GM12873 (cell line): Measurements from ENCODE around the gene TJP3.

Source experiments
- TF ChIP-seq, protein P1 (sequence below): IDR thresholded peaks from 2 replicates; pipeline ENCODE4 v1.5.1; 2012; ENCODE audit warnings: low read depth, mild to moderate bottlenecking, moderate library complexity, low read length, control low read depth; ENCODE audit not compliant: insufficient read depth; ENCODE audit errors: missing control alignments

Gene TJP3

DNA sequence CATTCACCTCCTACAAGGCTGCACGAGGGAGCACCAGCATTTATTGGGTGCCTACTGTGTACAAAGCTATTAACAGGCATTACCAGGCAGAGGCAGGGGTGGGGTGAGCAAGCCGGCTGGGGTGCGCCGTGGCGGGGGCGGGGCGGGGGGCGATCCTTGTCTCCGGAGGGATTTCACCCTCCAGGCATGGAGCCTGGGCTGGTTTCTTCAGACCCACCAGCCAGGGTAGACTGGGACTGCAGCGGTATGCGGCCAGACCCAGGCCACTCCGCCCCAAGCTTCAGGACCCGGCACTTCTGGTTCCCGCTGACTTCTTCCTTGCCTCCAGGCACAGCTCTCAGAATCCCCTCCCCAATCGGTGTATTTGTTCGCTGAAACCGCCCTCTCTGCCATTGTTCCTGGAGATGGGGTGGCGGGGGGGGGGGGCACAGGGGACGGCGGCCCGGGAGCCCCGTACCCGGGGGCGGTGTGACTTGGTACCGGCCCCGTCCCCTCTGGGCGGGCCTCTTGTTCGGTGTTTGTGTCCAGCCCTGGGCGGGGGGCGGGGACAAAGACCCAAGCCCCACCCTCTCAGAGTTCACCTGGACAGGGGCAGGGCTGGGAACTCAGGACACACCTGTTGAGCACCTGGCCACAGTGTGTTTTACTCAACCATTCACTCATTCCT is 14.4 kb downstream of the TJP3 start:
- TF ChIP-seq, protein P1, sequence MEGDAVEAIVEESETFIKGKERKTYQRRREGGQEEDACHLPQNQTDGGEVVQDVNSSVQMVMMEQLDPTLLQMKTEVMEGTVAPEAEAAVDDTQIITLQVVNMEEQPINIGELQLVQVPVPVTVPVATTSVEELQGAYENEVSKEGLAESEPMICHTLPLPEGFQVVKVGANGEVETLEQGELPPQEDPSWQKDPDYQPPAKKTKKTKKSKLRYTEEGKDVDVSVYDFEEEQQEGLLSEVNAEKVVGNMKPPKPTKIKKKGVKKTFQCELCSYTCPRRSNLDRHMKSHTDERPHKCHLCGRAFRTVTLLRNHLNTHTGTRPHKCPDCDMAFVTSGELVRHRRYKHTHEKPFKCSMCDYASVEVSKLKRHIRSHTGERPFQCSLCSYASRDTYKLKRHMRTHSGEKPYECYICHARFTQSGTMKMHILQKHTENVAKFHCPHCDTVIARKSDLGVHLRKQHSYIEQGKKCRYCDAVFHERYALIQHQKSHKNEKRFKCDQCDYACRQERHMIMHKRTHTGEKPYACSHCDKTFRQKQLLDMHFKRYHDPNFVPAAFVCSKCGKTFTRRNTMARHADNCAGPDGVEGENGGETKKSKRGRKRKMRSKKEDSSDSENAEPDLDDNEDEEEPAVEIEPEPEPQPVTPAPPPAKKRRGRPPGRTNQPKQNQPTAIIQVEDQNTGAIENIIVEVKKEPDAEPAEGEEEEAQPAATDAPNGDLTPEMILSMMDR: no peak

DNA sequence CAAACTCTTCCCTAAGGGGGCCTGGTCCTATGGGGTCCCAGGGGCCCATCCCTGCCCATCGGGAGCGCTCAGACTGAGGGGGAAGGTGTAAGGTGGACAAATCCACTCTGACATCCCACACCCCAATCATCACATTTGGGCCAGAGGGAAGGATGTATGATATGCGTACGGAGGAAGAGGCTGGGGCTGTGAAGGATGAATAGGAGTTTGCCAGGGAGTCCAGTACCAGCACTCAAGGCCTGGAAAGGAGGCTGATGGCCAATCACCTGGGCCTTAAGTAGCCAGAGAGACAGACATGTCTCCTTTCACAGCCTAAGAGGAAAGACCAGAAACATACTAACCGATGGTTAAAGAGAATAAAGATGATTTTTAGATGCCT is 14.9 kb downstream of the TJP3 start:
- TF ChIP-seq, protein P1: no peak

DNA sequence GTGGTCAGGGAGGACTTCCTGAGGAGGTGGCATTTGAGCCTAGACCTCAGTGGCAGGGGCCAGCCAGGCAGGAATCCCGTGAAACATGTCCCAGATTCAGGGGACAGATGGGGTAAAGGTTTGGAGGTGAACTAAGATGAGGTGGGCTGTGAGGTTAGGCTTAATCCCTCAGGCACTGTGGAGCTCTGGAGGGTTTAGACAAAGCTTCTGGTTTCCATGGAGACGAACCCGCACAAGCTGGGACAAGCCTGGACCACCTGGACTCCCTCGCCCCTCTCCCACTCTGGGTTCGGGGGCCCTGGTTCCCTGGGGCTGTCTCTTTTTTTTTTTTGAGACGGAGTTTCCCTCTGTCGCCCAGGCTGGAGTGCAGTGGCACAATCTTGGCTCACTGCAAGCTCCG is 15.7 kb downstream of the TJP3 start:
- TF ChIP-seq, protein P1: no peak

DNA sequence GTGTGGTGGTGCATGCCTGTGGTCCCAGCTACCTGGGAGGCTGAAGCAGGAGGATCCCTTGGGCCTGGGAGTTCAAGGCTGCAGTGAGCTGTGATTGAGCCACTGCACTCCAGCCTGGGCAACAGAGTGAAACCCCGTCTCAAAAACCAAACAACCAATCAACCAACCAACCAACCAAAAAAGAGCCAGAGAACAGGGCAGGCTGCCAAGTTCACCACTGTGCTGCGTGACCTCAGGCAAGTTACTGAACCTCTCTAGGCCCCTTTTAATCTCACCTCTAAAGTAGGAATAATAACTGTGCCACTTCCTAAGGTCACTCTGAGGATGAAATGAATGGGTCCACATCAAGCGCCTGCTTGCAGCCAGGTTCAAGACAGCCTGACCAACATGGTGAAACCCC is 16.9 kb downstream of the TJP3 start:
- TF ChIP-seq, protein P1: no peak

DNA sequence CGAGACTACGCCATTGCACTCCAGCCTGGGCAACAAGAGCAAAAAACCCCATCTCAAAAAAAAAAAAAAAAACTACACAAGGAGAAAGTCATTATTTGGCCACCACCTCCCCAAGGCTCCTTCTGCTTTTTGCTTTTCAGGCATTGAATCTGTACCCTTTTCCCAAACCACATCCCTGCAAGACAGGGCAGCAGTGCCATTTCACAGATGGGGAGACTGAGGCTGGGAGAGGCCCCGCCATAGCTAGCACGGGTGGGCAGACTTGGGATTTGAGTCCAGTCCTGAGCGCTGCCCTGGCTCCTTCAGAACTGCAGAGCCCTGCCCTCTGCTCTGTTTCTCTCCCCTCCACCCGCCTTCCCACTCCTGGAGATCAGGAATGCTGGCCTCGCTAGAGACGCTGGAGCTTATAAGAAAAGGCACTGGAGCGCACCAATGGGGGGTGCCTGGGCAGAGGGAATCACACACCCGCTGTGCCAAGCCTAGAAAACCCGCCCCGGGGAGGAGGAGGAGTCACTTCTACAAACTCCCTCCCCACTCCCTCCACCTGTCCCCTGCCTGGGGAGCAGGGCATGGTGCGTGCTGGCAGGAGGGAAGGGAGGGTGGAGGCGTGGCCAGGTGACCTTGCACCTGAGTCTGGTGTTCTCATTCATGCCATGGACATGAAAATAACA is 17.6 kb downstream of the TJP3 start:
- TF ChIP-seq, protein P1: no peak

DNA sequence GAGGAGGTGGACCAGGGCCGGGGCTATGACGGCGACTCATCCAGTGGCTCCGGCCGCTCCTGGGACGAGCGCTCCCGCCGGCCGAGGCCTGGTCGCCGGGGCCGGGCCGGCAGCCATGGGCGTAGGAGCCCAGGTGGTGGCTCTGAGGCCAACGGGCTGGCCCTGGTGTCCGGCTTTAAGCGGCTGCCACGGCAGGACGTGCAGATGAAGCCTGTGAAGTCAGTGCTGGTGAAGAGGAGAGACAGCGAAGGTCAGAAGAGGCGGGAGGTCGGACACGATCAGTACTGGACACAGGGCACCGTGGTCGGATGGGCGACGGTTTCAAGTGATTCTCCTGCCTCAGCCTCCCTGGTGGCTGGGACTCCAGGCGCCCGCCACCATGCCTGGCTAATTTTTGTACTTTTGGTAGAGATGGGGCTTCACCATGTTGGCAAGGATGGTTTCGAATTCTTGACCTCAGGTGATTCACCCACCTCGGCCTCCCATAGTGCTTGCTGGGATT is 22.3 kb downstream of the TJP3 start:
- TF ChIP-seq, protein P1: no peak

DNA sequence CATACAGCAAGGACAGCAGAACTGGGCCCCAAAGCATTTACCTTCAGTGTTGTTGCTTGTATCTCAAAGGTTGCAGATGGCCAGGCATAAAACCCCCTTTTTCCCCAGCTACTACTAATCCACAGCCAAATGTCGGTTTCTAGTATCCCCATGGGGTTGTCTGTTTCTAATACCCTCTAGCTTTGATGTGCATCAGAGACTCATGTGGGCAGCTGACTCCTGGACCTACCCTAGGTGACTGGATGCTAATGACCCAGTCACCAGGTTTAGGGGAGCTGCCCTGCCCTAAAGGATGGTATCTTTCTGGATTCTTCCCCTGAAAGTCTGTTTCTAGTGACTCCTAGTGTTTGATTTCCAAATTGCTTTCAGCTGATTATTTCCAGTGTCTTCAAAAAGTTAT is 23.9 kb downstream of the TJP3 start:
- TF ChIP-seq, protein P1: no peak
